Osteocyte (in vitro differentiated cells): Measurements from ENCODE around the gene UQCRC2. TPM values are rescaled to one million over a fixed set of nuclear protein-coding genes. Genes with fewer than 3 reads are reported as not detected.

Source experiments
- DNase-seq: peaks from one replicate; pipeline ENCODE4 v3.0.0; 2021; ENCODE audit warnings: mixed read lengths; ENCODE audit not compliant: unreplicated experiment; ENCODE audit errors: extremely low spot score
- H3K27ac Mint-ChIP-seq: one replicate; pipeline ENCODE4 v1.8.0; 2021; ENCODE audit warnings: mild to moderate bottlenecking, mixed read lengths; ENCODE audit not compliant: unreplicated experiment
- H3K27me3 Mint-ChIP-seq: one replicate; pipeline ENCODE4 v1.8.0; 2021; ENCODE audit warnings: mixed read lengths; ENCODE audit not compliant: unreplicated experiment
- H3K36me3 Mint-ChIP-seq: one replicate; pipeline ENCODE4 v1.8.0; 2021; ENCODE audit warnings: mixed read lengths; ENCODE audit not compliant: unreplicated experiment
- H3K4me1 Mint-ChIP-seq: one replicate; pipeline ENCODE4 v1.8.0; 2021; ENCODE audit warnings: mixed read lengths; ENCODE audit not compliant: unreplicated experiment
- H3K4me3 Mint-ChIP-seq: one replicate; pipeline ENCODE4 v1.8.0; 2021; ENCODE audit warnings: mild to moderate bottlenecking, moderate library complexity, mixed read lengths; ENCODE audit not compliant: unreplicated experiment
- H3K9me3 Mint-ChIP-seq: one replicate; pipeline ENCODE4 v1.8.0; 2021; ENCODE audit warnings: mixed read lengths; ENCODE audit not compliant: unreplicated experiment
- total RNA-seq: library from RNA; stranded (reverse); gene quantifications from 2 replicates; pipeline ENCODE4 v1.2.1, GENCODE V29; 2021
- TF ChIP-seq, protein P1 (sequence below): fragments of 200-600 bp; sonication (generic); IDR thresholded peaks from 2 replicates; pipeline ENCODE4 v1.5.0; 2021; ENCODE audit warnings: antibody characterized with exemption, mild to moderate bottlenecking, moderate library complexity

The UQCRC2 gene
- total RNA-seq, 1 donor from 2014 or later = 200 TPM

DNA sequence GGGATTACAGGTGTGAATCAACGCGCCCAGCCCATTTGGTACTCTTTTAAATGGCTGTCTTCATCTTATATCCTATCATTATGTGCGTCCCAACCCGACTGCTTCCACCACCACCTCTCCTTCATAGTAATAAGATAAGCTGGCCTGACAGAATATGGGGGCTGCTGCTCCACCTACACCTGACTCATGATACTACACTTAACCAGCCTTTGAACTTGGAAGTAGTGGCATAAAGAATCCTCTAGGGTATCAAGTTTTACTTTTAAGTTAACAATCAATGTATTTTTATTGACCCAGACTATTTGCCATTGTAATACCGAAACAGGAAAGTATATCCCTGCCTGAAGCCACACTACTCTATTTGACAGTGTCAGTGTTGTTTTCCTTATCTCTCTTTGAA lies 28.9 kb downstream of the UQCRC2 start:
- DNase-seq = no peak
- TF ChIP-seq, protein P1, sequence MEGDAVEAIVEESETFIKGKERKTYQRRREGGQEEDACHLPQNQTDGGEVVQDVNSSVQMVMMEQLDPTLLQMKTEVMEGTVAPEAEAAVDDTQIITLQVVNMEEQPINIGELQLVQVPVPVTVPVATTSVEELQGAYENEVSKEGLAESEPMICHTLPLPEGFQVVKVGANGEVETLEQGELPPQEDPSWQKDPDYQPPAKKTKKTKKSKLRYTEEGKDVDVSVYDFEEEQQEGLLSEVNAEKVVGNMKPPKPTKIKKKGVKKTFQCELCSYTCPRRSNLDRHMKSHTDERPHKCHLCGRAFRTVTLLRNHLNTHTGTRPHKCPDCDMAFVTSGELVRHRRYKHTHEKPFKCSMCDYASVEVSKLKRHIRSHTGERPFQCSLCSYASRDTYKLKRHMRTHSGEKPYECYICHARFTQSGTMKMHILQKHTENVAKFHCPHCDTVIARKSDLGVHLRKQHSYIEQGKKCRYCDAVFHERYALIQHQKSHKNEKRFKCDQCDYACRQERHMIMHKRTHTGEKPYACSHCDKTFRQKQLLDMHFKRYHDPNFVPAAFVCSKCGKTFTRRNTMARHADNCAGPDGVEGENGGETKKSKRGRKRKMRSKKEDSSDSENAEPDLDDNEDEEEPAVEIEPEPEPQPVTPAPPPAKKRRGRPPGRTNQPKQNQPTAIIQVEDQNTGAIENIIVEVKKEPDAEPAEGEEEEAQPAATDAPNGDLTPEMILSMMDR = no peak
- Mint-ChIP-seq H3K9me3 (no peaks in the 10 kb centered on the region), H3K4me3 (no peak overlapping the region), H3K27ac (no peak overlapping the region), H3K36me3 (peaks cover 70% of the 10 kb centered on the region), H3K4me1 (no peaks in the 10 kb centered on the region), H3K27me3 (no peaks in the 10 kb centered on the region)

DNA sequence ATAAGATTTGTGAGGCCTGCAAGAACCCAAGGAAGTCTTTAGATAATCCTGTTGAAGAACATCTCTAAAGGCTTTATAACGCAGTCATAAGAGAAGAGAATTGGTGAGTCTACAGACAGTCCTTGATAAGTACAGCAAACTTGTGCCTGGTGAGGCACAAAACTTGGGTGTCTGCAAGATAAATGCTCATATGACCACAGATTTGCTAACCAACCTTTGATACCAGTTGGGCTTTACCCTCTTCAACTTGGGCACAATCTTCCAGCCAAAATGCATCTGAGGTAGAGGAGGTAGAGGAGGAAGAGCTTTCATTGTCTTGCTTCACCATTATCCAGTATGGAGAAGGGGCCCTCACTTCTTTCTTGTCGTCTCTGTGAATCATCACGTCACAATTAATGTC lies 30.9 kb downstream of the UQCRC2 start:
- no peak overlapping the region for H3K4me3 Mint-ChIP-seq
- DNase-seq = no peak
- no peaks in the 10 kb centered on the region for H3K9me3 Mint-ChIP-seq
- H3K4me1 Mint-ChIP-seq = peaks cover 2% of the 10 kb centered on the region
- no peak overlapping the region for H3K27ac Mint-ChIP-seq
- TF ChIP-seq, protein P1 = no peak
- peaks cover 56% of the 10 kb centered on the region for H3K36me3 Mint-ChIP-seq
- H3K27me3 Mint-ChIP-seq = no peaks in the 10 kb centered on the region

DNA sequence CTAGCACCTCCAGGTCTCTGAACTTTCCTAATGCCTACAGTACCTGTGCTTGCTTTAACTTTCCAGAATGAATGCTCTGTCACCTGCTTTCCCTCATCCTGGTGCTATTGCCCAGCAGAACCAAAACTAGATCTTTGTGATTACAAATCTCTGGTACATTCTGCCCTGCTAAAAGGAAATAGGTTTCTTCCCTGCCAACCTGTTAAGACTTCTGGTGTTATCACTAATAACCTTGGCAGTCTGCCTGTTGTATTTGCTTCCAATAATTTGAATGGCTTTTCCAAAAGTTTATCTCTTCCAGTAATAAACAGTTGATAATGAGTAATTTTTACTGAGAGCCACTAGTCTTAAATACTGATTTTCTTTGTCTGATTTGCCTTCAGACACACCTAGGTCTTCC lies 32.4 kb downstream of the UQCRC2 start:
- no peak overlapping the region for H3K27ac Mint-ChIP-seq
- no peak for DNase-seq
- TF ChIP-seq, protein P1 = no peak

DNA sequence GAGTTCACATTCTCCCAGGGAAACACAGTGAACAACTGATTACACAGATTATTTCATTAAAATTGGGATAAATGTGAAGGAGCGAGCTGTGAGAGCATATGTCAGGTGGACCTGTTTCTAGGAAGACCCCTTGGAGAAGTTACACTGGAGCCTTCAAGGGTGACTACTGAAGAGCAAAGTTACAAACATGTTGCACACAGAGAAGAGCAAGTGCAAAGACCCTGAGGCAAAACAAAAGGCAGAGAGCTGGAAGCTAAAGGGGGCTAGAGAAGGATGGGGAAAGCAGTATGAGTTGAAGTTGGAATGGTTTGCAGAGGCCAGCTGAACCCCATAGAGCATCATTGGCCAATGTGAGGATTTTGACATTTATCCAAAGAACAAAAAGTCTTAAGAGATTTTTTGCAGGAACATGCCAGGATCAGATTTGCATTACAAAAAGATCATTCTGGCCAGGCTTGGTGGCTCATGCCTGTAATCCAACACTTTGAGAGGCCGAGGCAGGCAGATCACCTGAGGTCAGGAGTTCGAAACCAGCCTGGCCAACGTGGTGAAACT lies 33.6 kb downstream of the UQCRC2 start:
- no peak overlapping the region for H3K4me3 Mint-ChIP-seq
- DNase-seq = no peak
- TF ChIP-seq, protein P1 = no peak
- no peak overlapping the region for H3K27ac Mint-ChIP-seq
- peaks cover 40% of the 10 kb centered on the region for H3K36me3 Mint-ChIP-seq
- H3K27me3 Mint-ChIP-seq = no peaks in the 10 kb centered on the region
- H3K9me3 Mint-ChIP-seq = no peaks in the 10 kb centered on the region
- H3K4me1 Mint-ChIP-seq = peaks cover 5% of the 10 kb centered on the region

More for the DNA sequence above, 32.4 kb downstream of the UQCRC2 start:
- Mint-ChIP-seq H3K9me3 (no peaks in the 10 kb centered on the region), H3K36me3 (peaks cover 49% of the 10 kb centered on the region), H3K4me1 (peaks cover 5% of the 10 kb centered on the region), H3K4me3 (no peak overlapping the region), H3K27me3 (no peaks in the 10 kb centered on the region)

DNA sequence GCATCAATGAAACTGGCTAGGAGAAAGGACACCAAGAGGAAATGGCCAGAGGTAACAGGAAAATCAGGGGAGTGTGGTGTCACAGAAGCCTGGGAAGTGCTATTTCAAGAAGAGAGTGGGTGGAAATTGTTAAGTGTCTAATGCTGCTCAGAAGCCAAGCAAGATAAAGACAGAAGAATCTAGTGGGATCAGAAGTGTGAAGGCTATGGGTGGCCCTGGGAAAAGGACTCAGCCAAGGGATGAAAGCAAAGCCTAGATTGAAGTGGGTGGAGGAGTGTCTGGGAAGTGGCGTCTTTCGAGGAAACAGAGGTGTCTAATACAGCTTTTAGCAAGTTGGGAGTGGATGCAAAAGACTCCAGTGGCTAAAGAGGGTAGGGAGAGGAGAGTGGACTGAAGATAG lies 34.3 kb downstream of the UQCRC2 start:
- Mint-ChIP-seq H3K4me3 (no peak overlapping the region), H3K27ac (no peak overlapping the region), H3K36me3 (peaks cover 34% of the 10 kb centered on the region), H3K4me1 (peaks cover 5% of the 10 kb centered on the region), H3K9me3 (no peaks in the 10 kb centered on the region), H3K27me3 (no peaks in the 10 kb centered on the region)
- no peak for DNase-seq
- TF ChIP-seq, protein P1 = no peak
